GM12878 (cell line): ENCODE data around the gene SYNM.

Experiments
- BACH1 ChIP-seq: fragments of 450-650 bp; IDR thresholded peaks from 2 replicates; pipeline ENCODE4 v1.6.1; 2017; ENCODE audit warnings: mild to moderate bottlenecking, borderline replicate concordance
- BMI1 ChIP-seq: fragments of 450-650 bp; IDR thresholded peaks from 2 replicates; pipeline ENCODE4 v1.6.1; 2016; ENCODE audit warnings: mild to moderate bottlenecking, moderate library complexity, borderline replicate concordance
- CBFB ChIP-seq: IDR thresholded peaks from 2 replicates; pipeline ENCODE4 v1.6.1; 2016; ENCODE audit warnings: antibody characterized with exemption, low read depth
- CEBPB ChIP-seq, 2 experiments: fragments of 150-350 bp in 1 of 2; IDR thresholded peaks; 2 replicates each; pipeline ENCODE4 v1.6.1; 2012 to 2014; ENCODE audit warnings: low read depth in 2 of 2, low read length in 2 of 2, borderline replicate concordance in 1 of 2, inconsistent platforms in 1 of 2
- CHD1 ChIP-seq: IDR thresholded peaks from 2 replicates; pipeline ENCODE4 v1.6.1; 2012; ENCODE audit warnings: low read depth, low read length, improper control_type of control experiment
- DPF2 ChIP-seq: fragments of 450-650 bp; IDR thresholded peaks from 2 replicates; pipeline ENCODE4 v1.6.1; 2017; ENCODE audit warnings: mild to moderate bottlenecking
- EGR1 ChIP-seq, 2 experiments: IDR thresholded peaks; 1 replicate in 1 of 2; 2 replicates in 1 of 2; pipeline ENCODE4 v1.6.1; 2011 to 2012; ENCODE audit warnings: low read depth in 2 of 2, low read length in 2 of 2, borderline replicate concordance in 1 of 2, mild to moderate bottlenecking in 1 of 2, moderate library complexity in 1 of 2
- JUND ChIP-seq: IDR thresholded peaks from 2 replicates; pipeline ENCODE4 v1.6.1; 2012; ENCODE audit warnings: low read depth, mild to moderate bottlenecking, low read length, improper control_type of control experiment, moderate library complexity
- NFYB ChIP-seq: IDR thresholded peaks from 2 replicates; pipeline ENCODE4 v1.6.1; 2011; ENCODE audit warnings: low read depth, mild to moderate bottlenecking, low read length, improper control_type of control experiment, moderate library complexity; ENCODE audit not compliant: insufficient read depth
- POLR2A ChIP-seq: IDR thresholded peaks from 2 replicates; pipeline ENCODE4 v1.6.1; 2011; ENCODE audit warnings: low read depth, mild to moderate bottlenecking, low read length
- POU2F2 ChIP-seq: IDR thresholded peaks from 3 replicates; pipeline ENCODE4 v1.6.1; 2011; ENCODE audit warnings: low read depth, mild to moderate bottlenecking, low read length, borderline replicate concordance
- TAF1 ChIP-seq: IDR thresholded peaks from 2 replicates; pipeline ENCODE4 v1.6.1; 2011; ENCODE audit warnings: mild to moderate bottlenecking, low read depth, low read length, borderline replicate concordance
- TCF12 ChIP-seq: IDR thresholded peaks from 2 replicates; pipeline ENCODE4 v1.6.1; 2011; ENCODE audit warnings: low read depth, mild to moderate bottlenecking, low read length
- TF ChIP-seq, protein P1 (sequence below), 3 experiments: IDR thresholded peaks in 2 of 3; conservative IDR thresholded peaks in 1 of 3; 2 replicates each; pipeline ENCODE4 v1.5.1; 2011; ENCODE audit warnings: low read depth in 3 of 3, low read length in 3 of 3, mild to moderate bottlenecking in 3 of 3, control low read depth in 2 of 3, moderate library complexity in 2 of 3, inconsistent platforms in 1 of 3, mixed read lengths in 1 of 3; ENCODE audit not compliant: control insufficient read depth in 2 of 3, insufficient read depth in 1 of 3; ENCODE audit errors: extremely low read depth in 1 of 3

DNA sequence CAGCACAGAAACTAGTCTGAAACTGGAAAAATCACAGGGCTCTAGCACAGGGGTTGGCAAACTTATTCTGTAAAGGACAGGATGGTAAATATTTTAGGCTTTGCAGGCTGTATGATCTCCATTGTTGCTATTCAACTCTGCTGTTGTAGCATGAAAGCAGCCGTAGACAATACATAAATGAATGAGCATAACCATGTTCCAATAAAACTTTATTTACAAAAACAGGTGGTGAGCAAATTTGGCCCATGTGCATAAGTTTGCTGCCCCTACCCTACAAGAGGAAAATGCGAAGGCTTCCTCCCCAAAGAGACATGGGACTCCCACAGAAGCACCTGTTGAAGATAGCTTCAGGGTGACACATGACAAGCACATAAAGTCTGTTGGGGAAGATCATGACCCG lies 59.2 kb downstream of the SYNM start:
- TF ChIP-seq POLR2A (no peak), BACH1 (no peak), CEBPB (IDR thresholded peaks at IDR 0.05; ENCODE audit: borderline replicate concordance in 1 of 2, low read depth in 2 of 2, low read length in 2 of 2) (no peak), JUND (no peak), DPF2 (no peak), CBFB (no peak), POU2F2 (no peak), CHD1 (no peak), TAF1 (no peak), EGR1 (IDR thresholded peaks at IDR 0.05; ENCODE audit: borderline replicate concordance in 1 of 2, low read depth in 2 of 2, low read length in 2 of 2) (no peak), BMI1 (no peak), TCF12 (no peak), NFYB (no peak)
- TF ChIP-seq, protein P1, sequence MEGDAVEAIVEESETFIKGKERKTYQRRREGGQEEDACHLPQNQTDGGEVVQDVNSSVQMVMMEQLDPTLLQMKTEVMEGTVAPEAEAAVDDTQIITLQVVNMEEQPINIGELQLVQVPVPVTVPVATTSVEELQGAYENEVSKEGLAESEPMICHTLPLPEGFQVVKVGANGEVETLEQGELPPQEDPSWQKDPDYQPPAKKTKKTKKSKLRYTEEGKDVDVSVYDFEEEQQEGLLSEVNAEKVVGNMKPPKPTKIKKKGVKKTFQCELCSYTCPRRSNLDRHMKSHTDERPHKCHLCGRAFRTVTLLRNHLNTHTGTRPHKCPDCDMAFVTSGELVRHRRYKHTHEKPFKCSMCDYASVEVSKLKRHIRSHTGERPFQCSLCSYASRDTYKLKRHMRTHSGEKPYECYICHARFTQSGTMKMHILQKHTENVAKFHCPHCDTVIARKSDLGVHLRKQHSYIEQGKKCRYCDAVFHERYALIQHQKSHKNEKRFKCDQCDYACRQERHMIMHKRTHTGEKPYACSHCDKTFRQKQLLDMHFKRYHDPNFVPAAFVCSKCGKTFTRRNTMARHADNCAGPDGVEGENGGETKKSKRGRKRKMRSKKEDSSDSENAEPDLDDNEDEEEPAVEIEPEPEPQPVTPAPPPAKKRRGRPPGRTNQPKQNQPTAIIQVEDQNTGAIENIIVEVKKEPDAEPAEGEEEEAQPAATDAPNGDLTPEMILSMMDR (IDR thresholded peaks at IDR 0.05 in 2 of 3, conservative IDR thresholded peaks at IDR 0.05 in 1 of 3; ENCODE audit: control insufficient read depth in 2 of 3, extremely low read depth in 1 of 3, insufficient read depth in 1 of 3, low read depth in 3 of 3, low read length in 3 of 3), result no peak
